ENCODE measurements around the gene HRAS. TPM values are rescaled to one million over a fixed set of nuclear protein-coding genes. Genes with fewer than 3 reads are reported as not detected.

The HRAS gene
- total RNA-seq, 1 donor from 2014 or later = 68.3 TPM

DNA sequence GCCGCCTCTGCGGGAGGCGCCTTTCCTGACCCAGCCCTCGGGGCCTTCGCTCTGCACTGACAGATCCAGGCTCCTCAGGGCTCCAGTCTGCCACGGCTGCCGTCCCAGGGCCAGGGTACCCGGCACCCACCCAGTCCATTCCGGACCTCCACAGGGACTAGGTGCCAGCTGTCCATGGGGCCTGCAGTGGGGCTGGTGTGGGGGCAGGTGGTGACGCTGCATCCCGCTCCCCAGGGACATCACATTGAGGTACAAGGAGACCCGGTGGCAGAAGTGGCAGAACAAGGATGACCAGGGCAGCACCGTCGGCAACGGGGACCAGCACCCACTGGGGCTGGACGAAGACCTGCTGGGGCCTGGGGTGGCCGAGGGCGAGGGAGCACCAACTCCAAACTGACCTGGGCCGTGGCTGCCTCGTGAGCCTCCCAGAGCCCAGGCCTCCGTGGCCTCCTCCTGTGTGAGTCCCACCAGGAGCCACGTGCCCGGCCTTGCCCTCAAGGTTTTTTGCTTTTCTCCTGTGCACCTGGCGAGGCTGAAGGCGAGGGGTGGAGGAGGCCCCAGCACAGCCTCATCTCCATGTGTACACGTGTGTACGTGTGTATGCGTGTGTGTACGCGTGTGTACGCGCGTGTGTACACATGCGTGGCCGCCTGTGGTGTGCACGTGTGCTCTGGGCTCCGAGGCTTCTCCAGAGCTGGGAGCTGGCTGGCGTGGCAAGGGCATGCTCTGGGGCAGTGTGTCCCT is 45.0 kb downstream of the HRAS start:
- DNase-seq (ENCODE audit: extremely low spot score, unreplicated experiment) = no peak
- no peaks in the 10 kb centered on the region for H3K4me1 Mint-ChIP-seq (ENCODE audit: unreplicated experiment)
- no peaks in the 10 kb centered on the region for H3K9me3 Mint-ChIP-seq (ENCODE audit: unreplicated experiment)
- H3K4me3 Mint-ChIP-seq (ENCODE audit: unreplicated experiment) = no peak overlapping the region
- no peaks in the 10 kb centered on the region for H3K27me3 Mint-ChIP-seq (ENCODE audit: unreplicated experiment)
- TF ChIP-seq, protein P1, sequence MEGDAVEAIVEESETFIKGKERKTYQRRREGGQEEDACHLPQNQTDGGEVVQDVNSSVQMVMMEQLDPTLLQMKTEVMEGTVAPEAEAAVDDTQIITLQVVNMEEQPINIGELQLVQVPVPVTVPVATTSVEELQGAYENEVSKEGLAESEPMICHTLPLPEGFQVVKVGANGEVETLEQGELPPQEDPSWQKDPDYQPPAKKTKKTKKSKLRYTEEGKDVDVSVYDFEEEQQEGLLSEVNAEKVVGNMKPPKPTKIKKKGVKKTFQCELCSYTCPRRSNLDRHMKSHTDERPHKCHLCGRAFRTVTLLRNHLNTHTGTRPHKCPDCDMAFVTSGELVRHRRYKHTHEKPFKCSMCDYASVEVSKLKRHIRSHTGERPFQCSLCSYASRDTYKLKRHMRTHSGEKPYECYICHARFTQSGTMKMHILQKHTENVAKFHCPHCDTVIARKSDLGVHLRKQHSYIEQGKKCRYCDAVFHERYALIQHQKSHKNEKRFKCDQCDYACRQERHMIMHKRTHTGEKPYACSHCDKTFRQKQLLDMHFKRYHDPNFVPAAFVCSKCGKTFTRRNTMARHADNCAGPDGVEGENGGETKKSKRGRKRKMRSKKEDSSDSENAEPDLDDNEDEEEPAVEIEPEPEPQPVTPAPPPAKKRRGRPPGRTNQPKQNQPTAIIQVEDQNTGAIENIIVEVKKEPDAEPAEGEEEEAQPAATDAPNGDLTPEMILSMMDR (IDR thresholded peaks at IDR 0.05) = no peak
- peaks cover 13% of the 10 kb centered on the region for H3K36me3 Mint-ChIP-seq (ENCODE audit: unreplicated experiment)
- no peak overlapping the region for H3K27ac Mint-ChIP-seq (ENCODE audit: unreplicated experiment)

DNA sequence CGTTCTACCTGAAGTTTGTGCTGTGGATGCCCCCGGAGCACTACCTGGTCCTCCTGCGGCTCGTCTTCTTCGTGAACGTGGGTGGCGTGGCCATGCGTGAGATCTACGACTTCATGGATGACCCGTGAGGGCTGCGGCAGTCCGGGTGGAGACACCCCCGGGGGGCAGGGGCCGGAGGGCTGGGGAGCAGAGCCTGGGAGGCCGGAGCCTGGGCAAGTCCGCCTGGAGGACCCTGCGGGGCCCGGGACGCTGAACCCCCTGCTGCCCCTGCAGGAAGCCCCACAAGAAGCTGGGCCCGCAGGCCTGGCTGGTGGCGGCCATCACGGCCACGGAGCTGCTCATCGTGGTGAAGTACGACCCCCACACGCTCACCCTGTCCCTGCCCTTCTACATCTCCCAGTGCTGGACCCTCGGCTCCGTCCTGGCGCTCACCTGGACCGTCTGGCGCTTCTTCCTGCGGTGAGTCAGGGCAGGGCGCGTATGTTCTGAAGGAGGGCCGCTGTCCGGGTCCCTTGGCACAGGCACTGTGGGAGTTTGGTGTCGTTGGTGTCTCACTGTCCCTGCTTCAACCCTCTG is 45.7 kb downstream of the HRAS start:
- Mint-ChIP-seq H3K36me3 (ENCODE audit: unreplicated experiment) (peaks cover 9% of the 10 kb centered on the region), H3K4me3 (ENCODE audit: unreplicated experiment) (no peak overlapping the region), H3K4me1 (ENCODE audit: unreplicated experiment) (no peaks in the 10 kb centered on the region), H3K27ac (ENCODE audit: unreplicated experiment) (no peak overlapping the region), H3K9me3 (ENCODE audit: unreplicated experiment) (no peaks in the 10 kb centered on the region), H3K27me3 (ENCODE audit: unreplicated experiment) (no peaks in the 10 kb centered on the region)
- TF ChIP-seq, protein P1 (IDR thresholded peaks at IDR 0.05) = no peak
- no peak for DNase-seq (ENCODE audit: extremely low spot score, unreplicated experiment)

DNA sequence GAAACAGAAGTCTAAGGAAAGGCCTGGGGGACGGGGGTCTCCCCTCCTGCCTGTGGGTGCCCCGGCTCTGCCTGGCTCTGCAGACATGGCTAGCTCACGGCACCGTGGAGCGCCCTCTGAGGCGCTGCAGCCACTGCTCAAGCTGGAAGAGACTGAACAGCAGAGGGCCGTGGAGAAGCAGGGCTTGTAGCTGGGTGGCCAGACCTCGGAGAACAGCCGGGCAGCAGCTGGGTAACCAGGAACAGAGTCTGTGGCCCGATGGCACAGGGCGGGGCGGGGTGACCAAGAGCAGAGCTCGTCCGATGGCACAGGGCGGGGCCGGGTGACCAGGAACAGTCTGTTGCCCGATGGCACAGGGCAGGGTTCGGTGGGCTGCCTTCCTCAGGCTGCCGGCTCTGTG is 46.4 kb downstream of the HRAS start:
- H3K36me3 Mint-ChIP-seq (ENCODE audit: unreplicated experiment) = peaks cover 8% of the 10 kb centered on the region
- no peaks in the 10 kb centered on the region for H3K27me3 Mint-ChIP-seq (ENCODE audit: unreplicated experiment)
- DNase-seq (ENCODE audit: extremely low spot score, unreplicated experiment) = no peak
- TF ChIP-seq, protein P1 (IDR thresholded peaks at IDR 0.05) = no peak
- H3K27ac Mint-ChIP-seq (ENCODE audit: unreplicated experiment) = no peak overlapping the region
- H3K4me3 Mint-ChIP-seq (ENCODE audit: unreplicated experiment) = no peak overlapping the region
- H3K9me3 Mint-ChIP-seq (ENCODE audit: unreplicated experiment) = no peaks in the 10 kb centered on the region
- H3K4me1 Mint-ChIP-seq (ENCODE audit: unreplicated experiment) = no peaks in the 10 kb centered on the region

DNA sequence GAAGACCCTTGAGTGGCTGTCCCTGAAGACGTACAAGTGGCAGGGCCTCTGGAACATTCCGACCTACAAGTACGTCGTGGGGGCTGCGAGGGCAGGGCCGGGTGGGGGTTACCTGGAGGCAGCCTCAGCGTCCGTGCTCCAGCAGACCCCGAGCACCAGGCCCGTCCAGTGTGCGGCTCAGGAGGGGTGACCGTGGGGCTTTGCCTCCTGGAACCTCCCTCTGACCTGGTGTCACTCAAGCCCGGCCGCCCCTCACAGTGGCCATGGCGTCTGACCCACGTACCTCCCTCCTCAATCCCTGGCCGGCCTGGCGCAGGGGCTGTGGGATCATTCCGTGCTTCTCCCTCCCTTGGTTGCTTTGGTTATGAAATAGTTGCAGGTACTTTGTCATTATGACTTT is 46.8 kb downstream of the HRAS start:
- Mint-ChIP-seq H3K36me3 (ENCODE audit: unreplicated experiment) (peaks cover 8% of the 10 kb centered on the region), H3K27me3 (ENCODE audit: unreplicated experiment) (no peaks in the 10 kb centered on the region), H3K27ac (ENCODE audit: unreplicated experiment) (no peak overlapping the region), H3K9me3 (ENCODE audit: unreplicated experiment) (no peaks in the 10 kb centered on the region), H3K4me3 (ENCODE audit: unreplicated experiment) (no peak overlapping the region), H3K4me1 (ENCODE audit: unreplicated experiment) (no peaks in the 10 kb centered on the region)
- TF ChIP-seq, protein P1 (IDR thresholded peaks at IDR 0.05) = no peak
- DNase-seq (ENCODE audit: extremely low spot score, unreplicated experiment) = no peak

DNA sequence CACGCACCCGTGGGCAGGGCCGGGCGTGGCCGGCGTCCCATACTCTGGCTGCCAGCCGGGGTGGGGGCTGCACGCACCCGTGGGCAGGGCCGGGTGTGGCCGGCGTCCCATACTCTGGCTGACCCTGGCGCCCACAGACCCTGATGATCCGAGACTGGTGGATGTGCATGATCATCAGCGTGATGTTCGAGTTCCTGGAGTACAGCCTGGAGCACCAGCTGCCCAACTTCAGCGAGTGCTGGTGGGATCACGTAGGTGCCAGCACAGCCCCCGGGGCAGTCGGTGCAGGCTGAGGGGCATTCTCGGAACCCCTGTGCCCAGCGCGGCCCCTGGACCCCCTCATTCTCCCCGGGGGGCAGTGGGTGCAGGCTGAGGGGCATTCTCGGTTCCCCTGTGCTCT is 47.3 kb downstream of the HRAS start:
- TF ChIP-seq, protein P1 (IDR thresholded peaks at IDR 0.05) = no peak
- DNase-seq (ENCODE audit: extremely low spot score, unreplicated experiment) = no peak
- Mint-ChIP-seq H3K27me3 (ENCODE audit: unreplicated experiment) (no peaks in the 10 kb centered on the region), H3K36me3 (ENCODE audit: unreplicated experiment) (peaks cover 8% of the 10 kb centered on the region), H3K4me1 (ENCODE audit: unreplicated experiment) (no peaks in the 10 kb centered on the region), H3K9me3 (ENCODE audit: unreplicated experiment) (no peaks in the 10 kb centered on the region), H3K27ac (ENCODE audit: unreplicated experiment) (no peak overlapping the region), H3K4me3 (ENCODE audit: unreplicated experiment) (no peak overlapping the region)
